ENCODE data around the gene MIB2.

MIB2 gene

GRCh38 chr1:1614954-1615255 lies 395 bp upstream of the MIB2 start:
- no peak for ATAC-seq

GRCh38 chr1:1616045-1616790 lies 918 bp downstream of the MIB2 start:
- peak; percentile 7 to 8 for ATAC-seq

DNA sequence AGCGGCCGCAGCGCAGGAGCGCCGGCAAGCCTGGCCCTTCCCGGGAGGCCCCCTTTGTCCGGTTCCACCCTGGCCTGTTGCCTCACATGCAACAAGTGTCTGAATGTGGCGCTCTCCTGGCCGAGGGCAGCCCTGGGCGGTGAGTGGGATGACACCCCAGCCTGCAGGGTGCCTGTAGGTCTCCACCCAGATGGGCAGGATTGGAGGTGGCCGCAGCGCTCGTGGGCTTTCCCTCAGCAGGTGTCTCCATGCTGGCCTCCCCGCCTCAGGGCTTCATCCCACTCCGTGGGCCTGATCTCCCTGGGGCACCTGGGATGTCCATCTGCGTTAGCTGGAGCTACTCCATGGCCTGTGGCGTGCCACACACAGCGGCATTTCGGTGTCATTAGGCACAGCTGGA lies 1.5 kb downstream of the MIB2 start:
- no peak for ATAC-seq

- ATAC-seq: no peak
Observed at GRCh38 chr1:1617516-1617915, 2.2 kb downstream of the MIB2 start.

DNA sequence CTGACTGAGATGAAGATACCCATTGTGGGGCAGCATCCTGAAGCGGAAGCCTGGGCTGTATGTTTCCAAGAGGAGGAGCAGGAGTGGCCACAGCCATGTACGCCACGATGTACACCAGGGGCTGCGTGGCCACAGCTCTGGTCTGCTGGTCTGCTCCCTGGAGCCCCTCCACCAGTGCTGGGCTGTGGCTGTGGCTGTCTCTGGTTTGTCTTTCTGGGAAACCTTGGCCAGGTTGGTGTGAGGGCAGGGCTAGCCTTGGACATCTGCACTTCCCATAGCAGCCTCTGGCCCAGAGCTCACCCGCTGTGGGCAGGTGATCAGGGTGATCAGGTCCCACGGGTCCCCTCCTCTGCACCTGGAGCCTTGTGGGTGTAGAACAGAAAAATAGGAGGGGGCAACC lies 2.6 kb downstream of the MIB2 start:
- no peak for ATAC-seq

DNA sequence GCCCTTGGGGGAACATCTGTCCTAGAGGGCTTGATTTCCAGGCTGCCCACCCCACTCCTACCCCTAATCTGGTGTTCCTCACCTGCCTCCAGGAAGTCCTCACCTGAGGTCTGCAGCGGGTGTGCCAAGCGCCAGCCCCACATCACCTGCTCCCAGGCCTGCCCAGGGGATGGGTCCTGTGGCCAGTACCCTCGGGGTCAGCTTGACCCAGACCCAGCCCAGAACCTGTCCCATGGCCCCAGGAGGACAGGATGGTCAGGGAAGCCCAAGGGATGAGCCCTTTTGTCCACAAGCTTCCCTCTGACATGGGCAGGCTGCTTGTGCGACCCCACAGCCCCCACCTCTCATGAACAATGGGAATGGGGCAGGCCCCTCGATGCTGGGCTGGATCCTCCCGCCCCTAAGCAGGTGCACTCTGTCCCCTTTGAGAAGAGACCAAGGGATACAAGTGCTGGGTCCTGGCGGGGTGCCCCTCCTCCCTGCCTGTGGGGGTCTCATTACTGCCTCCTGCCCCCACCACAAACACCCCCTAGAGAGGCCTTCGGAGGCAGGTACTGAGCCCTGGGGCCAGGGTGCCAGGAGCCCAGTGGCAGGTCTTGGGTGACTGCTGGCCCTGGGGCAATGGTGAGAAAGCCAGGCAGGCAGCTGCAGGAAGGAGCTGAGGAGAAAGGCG lies 3.2 kb downstream of the MIB2 start:
- ATAC-seq: no peak

GRCh38 chr1:1619917-1620361 lies 4.6 kb downstream of the MIB2 start:
- no peak for ATAC-seq

DNA sequence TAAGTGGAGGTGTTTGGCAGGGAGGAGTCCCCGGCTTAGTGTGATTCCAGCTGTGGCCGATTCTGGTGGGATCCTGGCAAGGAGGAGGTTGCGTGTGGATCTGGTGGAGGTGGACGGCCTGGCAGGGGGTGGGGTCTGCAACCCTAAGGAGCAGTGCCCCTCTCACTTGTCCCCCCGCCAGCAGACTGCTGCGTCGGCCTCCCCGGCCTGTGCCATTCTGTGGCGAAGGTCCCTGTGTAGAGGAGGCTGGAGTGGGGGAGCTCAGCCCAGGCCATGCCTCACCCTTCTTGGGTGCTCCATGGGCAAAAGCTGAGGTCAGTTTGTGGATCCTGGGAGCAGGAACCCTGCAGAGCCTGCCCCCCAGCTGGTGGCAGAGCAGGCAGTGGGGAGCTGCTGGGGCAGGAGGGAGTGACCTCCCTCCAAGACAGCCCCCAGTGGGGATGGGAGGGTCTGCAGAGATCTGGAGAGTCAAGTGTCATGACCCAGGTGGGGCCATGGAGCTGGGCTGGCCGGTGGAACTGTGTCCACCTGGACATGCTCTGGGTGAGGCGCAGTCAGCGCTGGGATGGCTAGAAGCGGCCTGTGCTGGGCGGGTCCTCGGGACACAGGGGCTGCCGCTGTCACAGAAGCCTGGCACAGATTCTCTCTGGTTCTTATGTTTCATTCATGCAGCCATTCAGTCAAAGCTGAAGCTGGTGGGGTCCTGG lies 5.3 kb downstream of the MIB2 start:
- ATAC-seq: no peak

- no peak for ATAC-seq
Observed at GRCh38 chr1:1621173-1622009, 6.1 kb downstream of the MIB2 start.

GRCh38 chr1:1622010-1622787 lies 6.9 kb downstream of the MIB2 start:
- ATAC-seq: no peak

GRCh38 chr1:1622788-1623094 lies 7.4 kb downstream of the MIB2 start:
- no peak for ATAC-seq

DNA sequence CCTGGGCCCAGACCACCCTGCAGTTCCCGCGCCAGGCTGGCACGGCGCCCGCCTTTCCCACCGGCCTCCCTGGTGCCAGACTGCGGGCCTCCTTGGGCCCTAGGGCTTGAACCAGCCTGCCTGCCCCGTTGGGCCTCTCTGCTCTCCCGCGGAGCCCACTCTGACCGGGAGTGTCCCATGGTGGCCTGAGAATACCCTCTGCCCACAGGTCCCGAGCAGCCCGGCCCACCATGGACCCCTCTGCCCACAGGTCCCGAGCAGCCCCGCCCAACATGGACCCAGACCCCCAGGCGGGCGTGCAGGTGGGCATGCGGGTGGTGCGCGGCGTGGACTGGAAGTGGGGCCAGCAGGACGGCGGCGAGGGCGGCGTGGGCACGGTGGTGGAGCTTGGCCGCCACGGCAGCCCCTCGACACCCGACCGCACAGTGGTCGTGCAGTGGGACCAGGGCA lies 7.9 kb downstream of the MIB2 start:
- no peak for ATAC-seq

DNA sequence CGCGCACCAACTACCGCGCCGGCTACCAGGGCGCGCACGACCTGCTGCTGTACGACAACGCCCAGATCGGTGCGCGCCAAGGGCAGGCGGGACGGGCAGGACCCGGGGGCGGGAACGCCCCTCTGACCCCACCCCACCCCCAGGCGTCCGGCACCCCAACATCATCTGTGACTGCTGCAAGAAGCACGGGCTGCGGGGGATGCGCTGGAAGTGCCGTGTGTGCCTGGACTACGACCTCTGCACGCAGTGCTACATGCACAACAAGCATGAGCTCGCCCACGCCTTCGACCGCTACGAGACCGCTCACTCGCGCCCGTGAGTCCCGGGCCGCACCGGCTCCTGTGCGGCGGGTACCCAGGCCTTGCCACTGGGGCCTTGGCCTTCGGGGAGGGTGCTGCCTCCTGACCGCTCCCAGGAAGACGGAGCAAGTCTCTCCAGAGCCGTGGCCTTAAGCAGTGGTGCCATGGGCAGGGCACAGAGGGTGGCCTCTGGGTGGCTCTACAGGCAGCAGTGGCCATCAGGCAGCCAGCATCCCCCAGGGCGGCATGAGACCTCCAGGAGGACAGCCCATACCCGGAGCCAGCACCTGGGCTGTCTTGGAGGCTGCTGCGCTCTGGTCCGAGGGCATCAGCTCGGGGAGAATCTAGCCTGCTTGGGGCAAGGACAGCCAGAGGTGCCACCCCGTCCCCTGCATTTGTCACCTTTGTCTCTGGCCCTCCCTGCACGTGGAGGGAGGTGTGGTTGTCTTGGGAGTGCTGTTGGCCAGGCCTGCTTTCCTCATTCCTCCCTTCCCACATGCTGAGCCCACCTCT lies 8.5 kb downstream of the MIB2 start:
- ATAC-seq: no peak

DNA sequence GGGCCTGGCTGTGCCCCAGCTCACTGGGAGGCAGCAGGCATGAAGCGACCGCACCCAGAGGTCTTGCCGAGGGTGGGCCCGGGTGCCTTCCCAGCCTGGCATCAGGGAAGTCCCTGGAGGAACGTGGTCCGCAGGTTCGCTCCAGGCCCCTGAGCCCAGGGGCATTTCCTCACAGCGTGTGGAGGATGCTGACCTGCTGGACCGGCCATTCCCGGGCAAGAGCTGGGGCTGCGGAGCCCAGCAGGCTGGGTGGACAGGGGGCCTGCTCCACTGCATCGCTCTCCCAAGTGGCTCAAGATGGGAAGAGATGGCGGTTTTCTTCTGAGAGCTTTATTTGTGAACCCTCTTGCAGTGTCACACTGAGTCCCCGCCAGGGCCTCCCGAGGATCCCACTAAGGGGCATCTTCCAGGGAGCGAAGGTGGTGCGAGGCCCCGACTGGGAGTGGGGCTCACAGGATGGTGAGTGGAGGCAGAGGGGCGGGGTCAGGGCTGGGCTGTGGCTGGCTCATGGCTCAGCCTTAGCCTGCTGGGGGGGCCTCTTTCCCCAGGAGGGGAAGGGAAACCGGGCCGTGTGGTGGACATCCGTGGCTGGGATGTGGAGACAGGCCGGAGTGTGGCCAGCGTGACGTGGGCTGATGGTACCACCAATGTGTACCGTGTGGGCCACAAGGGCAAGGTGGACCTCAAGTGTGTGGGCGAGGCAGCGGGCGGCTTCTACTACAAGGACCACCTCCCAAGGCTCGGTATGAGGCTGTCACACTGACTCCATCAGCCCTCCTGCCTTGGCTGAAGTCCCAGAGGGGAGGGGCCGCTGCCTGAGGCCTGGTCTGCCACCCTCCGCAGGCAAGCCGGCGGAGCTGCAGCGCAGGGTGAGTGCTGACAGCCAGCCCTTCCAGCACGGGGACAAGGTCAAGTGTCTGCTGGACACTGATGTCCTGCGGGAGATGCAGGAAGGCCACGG lies 9.4 kb downstream of the MIB2 start:
- no peak for ATAC-seq

- ATAC-seq: no peak
Observed at GRCh38 chr1:1625404-1625775, 10.1 kb downstream of the MIB2 start.

- ATAC-seq: no peak
Observed at GRCh38 chr1:1625824-1626206, 10.5 kb downstream of the MIB2 start.

DNA sequence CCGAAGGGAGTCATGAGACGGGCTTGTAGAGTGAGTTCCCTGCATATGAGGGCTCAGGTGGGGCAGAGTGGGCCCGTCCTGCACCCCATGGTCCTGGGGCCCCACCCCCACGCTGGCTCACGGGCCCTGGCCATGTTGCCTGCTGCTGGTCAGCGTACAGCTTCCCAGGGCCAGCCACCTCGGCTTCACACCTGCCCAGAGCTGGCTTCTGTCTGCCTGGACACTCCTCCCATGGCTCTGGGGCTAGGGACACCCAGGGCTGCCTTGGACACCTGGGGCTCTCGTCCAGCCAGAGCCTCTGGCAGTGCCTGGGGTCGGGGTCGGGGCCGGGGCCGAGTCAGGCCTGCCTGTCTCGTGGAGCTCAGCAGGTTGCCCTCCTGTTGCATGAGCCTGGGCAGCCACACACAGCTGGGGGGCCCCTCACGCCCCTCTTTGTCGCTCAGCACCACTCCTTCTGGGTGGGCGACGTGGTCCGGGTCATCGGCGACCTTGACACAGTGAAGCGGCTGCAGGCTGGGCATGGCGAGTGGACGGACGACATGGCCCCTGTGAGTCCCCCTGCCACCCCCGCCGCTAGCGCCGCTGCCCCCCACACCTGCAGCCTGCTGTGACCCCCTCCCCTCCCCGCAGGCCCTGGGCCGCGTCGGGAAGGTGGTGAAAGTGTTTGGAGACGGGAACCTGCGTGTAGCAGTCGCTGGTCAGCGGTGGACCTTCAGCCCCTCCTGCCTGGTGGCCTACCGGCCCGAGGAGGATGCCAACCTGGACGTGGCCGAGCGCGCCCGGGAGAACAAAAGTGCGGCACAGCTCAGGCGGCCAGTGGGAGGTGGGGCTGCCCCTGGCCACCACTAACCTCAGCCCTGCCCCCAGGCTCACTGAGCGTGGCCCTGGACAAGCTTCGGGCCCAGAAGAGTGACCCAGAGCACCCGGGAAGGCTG lies 11.2 kb downstream of the MIB2 start:
- no peak for ATAC-seq

DNA sequence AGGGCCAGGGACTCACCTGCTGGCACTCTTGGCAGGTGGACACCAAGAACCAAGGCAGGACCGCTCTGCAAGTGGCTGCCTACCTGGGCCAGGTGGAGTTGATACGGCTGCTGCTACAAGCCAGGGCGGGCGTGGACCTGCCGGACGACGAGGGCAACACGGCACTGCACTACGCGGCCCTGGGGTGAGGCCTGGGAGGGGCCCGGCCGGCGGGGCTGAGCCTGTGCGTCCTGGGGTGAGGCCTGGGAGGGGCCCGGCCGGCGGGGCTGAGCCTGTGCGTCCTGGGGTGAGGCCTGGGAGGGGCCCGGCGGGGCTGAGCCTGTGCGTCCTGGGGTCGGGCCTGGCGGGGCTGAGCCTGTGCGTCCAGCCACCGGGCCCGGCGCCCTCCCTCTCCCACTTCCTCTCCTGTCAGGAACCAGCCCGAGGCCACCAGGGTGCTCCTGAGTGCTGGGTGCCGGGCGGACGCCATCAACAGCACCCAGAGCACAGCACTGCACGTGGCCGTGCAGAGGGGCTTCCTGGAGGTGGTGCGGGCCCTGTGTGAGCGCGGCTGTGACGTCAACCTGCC lies 12.0 kb downstream of the MIB2 start:
- ATAC-seq: no peak
